K562 (cell line): ENCODE data around the gene RTF2. TPM values are rescaled to one million over a fixed set of nuclear protein-coding genes. Genes with fewer than 3 reads are reported as not detected.

Experiments used
- BCL6 ChIP-seq: fragments of 250-450 bp; sonication (Bioruptor Pico); IDR thresholded peaks from 2 replicates; pipeline ENCODE4 v1.4.0; 2020
- CBX2 ChIP-seq: fragments of 200-600 bp; sonication (generic); IDR thresholded peaks from one replicate; pipeline ENCODE4 v1.6.1; 2012; ENCODE audit warnings: mild to moderate bottlenecking, low read length, inconsistent platforms; ENCODE audit not compliant: insufficient read depth, poor library complexity, severe bottlenecking
- CEBPB ChIP-seq: fragments of 450-650 bp; IDR thresholded peaks from 2 replicates; pipeline ENCODE4 v1.6.1; 2016; ENCODE audit warnings: missing genetic modification characterization, missing compliant biosample characterization
- CREB3L1 ChIP-seq: fragments of 450-650 bp; IDR thresholded peaks from 2 replicates; pipeline ENCODE4 v1.6.1; 2014; ENCODE audit warnings: low read depth, mild to moderate bottlenecking, moderate library complexity, borderline replicate concordance
- CTCF ChIP-seq, 3 experiments: IDR thresholded peaks in 2 of 3; conservative IDR thresholded peaks in 1 of 3; 2 replicates each; pipeline ENCODE4 v1.5.1; 2011 to 2012; ENCODE audit warnings: low read length in 3 of 3, mild to moderate bottlenecking in 3 of 3, control low read depth in 2 of 3, improper control_type of control experiment in 1 of 3, inconsistent platforms in 1 of 3, low read depth in 1 of 3, mixed read lengths in 1 of 3, moderate library complexity in 1 of 3; ENCODE audit not compliant: insufficient read depth in 2 of 3
- DNMT1 ChIP-seq: fragments of 450-650 bp; IDR thresholded peaks from 2 replicates; pipeline ENCODE4 v1.6.1; 2016; ENCODE audit warnings: antibody characterized with exemption, mild to moderate bottlenecking
- FOXA3 ChIP-seq, 2 experiments: fragments of 450-650 bp in 1 of 2; sonication (generic) in 1 of 2; formaldehyde crosslinking; IDR thresholded peaks in 1 of 2; conservative IDR thresholded peaks in 1 of 2; 2 replicates each; pipeline versions ENCODE4 v1.4.0 to v1.8.0; 2020 to 2022; ENCODE audit warnings: mild to moderate bottlenecking in 2 of 2, missing genetic modification reagents in 1 of 2
- HOXB6 ChIP-seq: fragments of 250-450 bp; sonication (Bioruptor Pico); IDR thresholded peaks from 2 replicates; pipeline ENCODE4 v1.5.1; 2022; ENCODE audit warnings: mild to moderate bottlenecking, borderline replicate concordance
- JUND ChIP-seq, 2 experiments: IDR thresholded peaks; 2 replicates in 1 of 2; 3 replicates in 1 of 2; pipeline ENCODE4 v1.6.1; 2011; ENCODE audit warnings: borderline replicate concordance in 2 of 2, low read depth in 2 of 2, low read length in 2 of 2, improper control_type of control experiment in 1 of 2, missing biosample characterization in 1 of 2, missing genetic modification characterization in 1 of 2, missing genetic modification reagents in 1 of 2
- KLF1 ChIP-seq: fragments of 450-650 bp; IDR thresholded peaks from 2 replicates; pipeline ENCODE4 v1.6.1; 2016; ENCODE audit warnings: missing genetic modification characterization, missing compliant biosample characterization
- MBD2 ChIP-seq: sonication (generic); IDR thresholded peaks from 2 replicates; pipeline ENCODE4 v1.6.1; 2016; ENCODE audit warnings: low read depth, borderline replicate concordance
- MTA2 ChIP-seq: fragments of 450-650 bp; IDR thresholded peaks from 2 replicates; pipeline ENCODE4 v1.6.1; 2016; ENCODE audit warnings: low read depth
- NCOR1 ChIP-seq: fragments of 450-650 bp; IDR thresholded peaks from 2 replicates; pipeline ENCODE4 v1.6.1; 2016; ENCODE audit warnings: mild to moderate bottlenecking, moderate library complexity
- NFIC ChIP-seq: fragments of 450-650 bp; IDR thresholded peaks from 2 replicates; pipeline ENCODE4 v1.6.1; 2017; ENCODE audit warnings: mild to moderate bottlenecking, inconsistent platforms
- POU5F1 ChIP-seq: fragments of 150-350 bp; IDR thresholded peaks from 2 replicates; pipeline ENCODE4 v1.6.1; 2014; ENCODE audit warnings: borderline replicate concordance, low read length, low read depth, mild to moderate bottlenecking; ENCODE audit not compliant: partially characterized antibody
- RFX1 ChIP-seq: fragments of 450-650 bp; IDR thresholded peaks from 2 replicates; pipeline ENCODE4 v1.6.1; 2016; ENCODE audit warnings: mild to moderate bottlenecking, moderate library complexity
- STAG1 ChIP-seq: sonication (generic); formaldehyde crosslinking; IDR thresholded peaks from 2 replicates; pipeline ENCODE4 v1.5.0; 2020; ENCODE audit warnings: missing genetic modification reagents, borderline replicate concordance
- STAT5B ChIP-seq: fragments of 250-450 bp; sonication (Bioruptor Pico); IDR thresholded peaks from 2 replicates; pipeline ENCODE4 v1.8.0; 2021; ENCODE audit warnings: mild to moderate bottlenecking, inconsistent platforms
- TCF3 ChIP-seq: sonication (generic); formaldehyde crosslinking; IDR thresholded peaks from 2 replicates; pipeline ENCODE4 v1.4.0; 2020; ENCODE audit warnings: mild to moderate bottlenecking, missing genetic modification reagents
- TEAD4 ChIP-seq, 2 experiments: sonication (generic) in 1 of 2; formaldehyde crosslinking in 1 of 2; IDR thresholded peaks; 2 replicates each; pipeline versions ENCODE4 v1.6.1 to v1.8.0; 2012 to 2022; ENCODE audit warnings: borderline replicate concordance in 1 of 2, inconsistent platforms in 1 of 2, low read length in 1 of 2, mild to moderate bottlenecking in 1 of 2, missing genetic modification reagents in 1 of 2
- ZNF146 ChIP-seq: IDR thresholded peaks from one replicate; pipeline ENCODE4 v1.6.1; 2018; ENCODE audit warnings: missing compliant biosample characterization; ENCODE audit not compliant: unreplicated experiment
- ZNF316 ChIP-seq: fragments of 450-650 bp; IDR thresholded peaks from 2 replicates; pipeline ENCODE4 v1.6.1; 2016
- ZNF740 ChIP-seq, 3 experiments: fragments of 200-800 bp in 1 of 3; sonication (Bioruptor generic) in 1 of 3; sonication (generic) in 1 of 3; formaldehyde crosslinking in 1 of 3; IDR thresholded peaks; 2 replicates each; pipeline versions ENCODE4 v1.6.1 to v1.8.0; 2016 to 2022; ENCODE audit warnings: mild to moderate bottlenecking in 2 of 3, missing compliant biosample characterization in 2 of 3, missing genetic modification characterization in 2 of 3, missing genetic modification reagents in 1 of 3
- ZZZ3 ChIP-seq: fragments of 450-650 bp; IDR thresholded peaks from 2 replicates; pipeline ENCODE4 v1.6.1; 2016; ENCODE audit warnings: antibody characterized with exemption, mild to moderate bottlenecking, moderate library complexity
- polyA plus RNA-seq, 8 experiments: library from polyadenylated mRNA; depleted of rRNA in 4 of 8; stranded (reverse) in 5 of 8; unstranded in 3 of 8; fragments of >200 nt; fragmentation: Nextera tagmentation in 2 of 8; fragmentation: Illumina TruSeq in 1 of 8; extraction: Ambion mirVana in 2 of 8; extraction: Trizol in 1 of 8; gene quantifications; 2 replicates each; pipeline versions ENCODE4 v1.2.1 to v1.2.3, GENCODE V29; 2011 to 2014; ENCODE audit warnings: inconsistent platforms in 1 of 8, missing spikeins in 1 of 8
- total RNA-seq, 7 experiments: library from RNA; depleted of rRNA in 6 of 7; stranded (reverse); fragments of >200 nt in 6 of 7; fragmentation: Illumina TruSeq in 2 of 7; extraction: Trizol in 2 of 7; gene quantifications; 2 replicates each; pipeline versions ENCODE4 v1.2.1 to v1.2.3, GENCODE V29; 2011 to 2021; ENCODE audit warnings: low replicate concordance in 1 of 7

Gene RTF2
- total and polyA plus RNA-seq, 9 of the 15 experiments (the other 6 are each of a cell fraction or from before 2014, with no cell fraction given): 67.0 to 177 (median 84.9) TPM

- TF ChIP-seq CREB3L1 (no peak), RFX1 (no peak), NFIC (no peak), STAG1 (CRISPR knock-in tag) (no peak), STAT5B (no peak), MBD2 (no peak), MTA2 (no peak), TEAD4 (IDR thresholded peaks at IDR 0.05; ENCODE audit: low read length) (peak; percentile 69), TEAD4 (CRISPR knock-in tag; IDR thresholded peaks at IDR 0.05; ENCODE audit: borderline replicate concordance) (no peak), POU5F1 (no peak), ZNF316 (no peak), CBX2 (no peak), ZZZ3 (no peak), DNMT1 (no peak), JUND (IDR thresholded peaks at IDR 0.05; ENCODE audit: borderline replicate concordance, low read depth, low read length) (peak; percentile 57; the same call in 1 of the 2 replicates), JUND (tag; IDR thresholded peaks at IDR 0.05; ENCODE audit: borderline replicate concordance, low read depth, low read length) (no peak; the same call in 2 of the 3 replicates), CTCF (IDR thresholded peaks at IDR 0.05 in 2 of 3, conservative IDR thresholded peaks at IDR 0.05 in 1 of 3; ENCODE audit: insufficient read depth in 2 of 3, low read depth in 1 of 3, low read length in 3 of 3) (peak in 2 of 3 experiments; percentile 52 to 56; a peak in 4 of 6 replicates), BCL6 (CRISPR knock-in tag) (no peak), TCF3 (CRISPR knock-in tag) (peak; percentile 71), NCOR1 (peak; percentile 36; the same call in 1 of the 2 replicates), ZNF146 (no peak), FOXA3 (CRISPR knock-in tag; conservative IDR thresholded peaks at IDR 0.05 in 1 of 2, IDR thresholded peaks at IDR 0.05 in 1 of 2) (no peak), HOXB6 (CRISPR knock-in tag) (no peak), KLF1 (tag) (no peak), ZNF740 (CRISPR knock-in tag; IDR thresholded peaks at IDR 0.05) (no peak), ZNF740 (tag; IDR thresholded peaks at IDR 0.05) (no peak), CEBPB (tag) (peak; percentile 46; the same call in 1 of the 2 replicates)
Measured at GRCh38 chr20:56422076-56422823, 46.2 kb upstream of the RTF2 start (continued).
